HL-60/S4 (cell line): ENCODE measurements around the gene IFI6.
"Not testable (repeated sequence)": the region's sequence is repeated elsewhere in the genome, so short reads cannot be mapped to it uniquely, and the experiment has no call there.

Experiments
- in situ Hi-C: fragments of 300-500 bp; cut with MboI; formaldehyde crosslinking; loops from 2 replicates; pipeline ENCODE4 v1.14.3; 2022; ENCODE audit warnings: low sequenced_read_pairs

The IFI6 gene

DNA sequence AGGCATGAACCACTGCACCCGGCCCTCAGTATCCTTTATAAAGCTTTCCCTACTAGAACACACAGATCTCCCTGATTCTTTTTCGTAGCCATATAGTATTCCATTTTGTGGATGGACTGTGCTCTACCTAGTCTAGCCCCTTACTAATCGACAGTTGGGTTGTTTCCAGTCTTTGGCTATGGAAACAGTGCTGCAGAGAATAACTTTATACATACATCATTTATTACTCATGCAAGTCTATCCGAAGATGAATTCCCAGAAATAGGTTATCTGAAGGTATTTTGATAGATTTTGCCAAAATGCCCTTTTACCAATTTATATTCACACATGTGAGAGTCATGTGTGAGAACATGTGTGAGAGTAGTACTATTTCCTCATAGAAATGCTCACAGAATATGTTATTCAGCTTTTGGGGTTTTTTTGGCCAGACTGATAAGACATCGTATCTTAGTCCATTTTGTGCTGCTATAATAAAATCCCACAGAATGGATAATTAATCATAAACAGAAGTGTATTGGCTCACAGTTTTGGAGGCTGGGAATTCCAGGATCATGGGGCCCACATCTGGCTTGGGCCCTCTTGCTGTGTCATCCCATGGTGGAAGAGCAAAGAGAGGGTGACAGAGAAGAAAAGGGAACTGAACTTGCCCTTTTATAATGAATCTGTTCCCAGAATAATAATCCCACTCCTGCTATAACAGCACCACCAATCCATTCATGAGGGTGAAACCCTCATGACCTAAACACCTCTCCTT lies 19.7 kb downstream of the IFI6 start:
- in situ Hi-C loops = no loop called here

DNA sequence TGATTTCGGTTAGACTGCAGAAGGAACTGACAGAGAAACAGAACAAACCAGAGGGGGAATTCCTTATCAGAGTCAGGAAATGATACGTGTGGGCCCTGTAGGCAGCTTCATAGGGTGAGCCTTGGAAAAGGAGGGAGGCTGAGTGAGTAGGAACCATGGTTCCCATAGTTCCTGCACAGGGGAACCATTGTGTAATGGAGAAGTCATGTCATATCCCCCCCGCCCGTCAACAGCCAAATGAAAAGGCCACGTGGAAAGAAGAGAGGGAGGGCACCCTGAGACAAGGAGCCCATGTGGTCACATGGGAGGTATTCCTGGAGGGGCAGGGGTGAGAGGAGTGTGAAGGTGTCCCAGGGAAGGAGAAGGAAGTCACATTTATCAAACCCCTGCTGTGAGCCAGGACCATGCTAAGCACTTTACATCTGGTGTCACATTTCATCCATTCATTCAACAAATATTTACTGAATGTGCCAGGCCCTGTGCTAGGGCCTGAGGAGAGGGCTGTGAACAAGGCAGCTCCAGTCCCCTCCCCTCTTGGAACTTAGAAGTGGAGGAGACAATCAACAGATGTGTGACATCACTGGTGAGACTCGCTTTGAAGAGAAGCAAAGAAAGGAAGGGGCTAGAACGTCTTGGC lies 21.3 kb downstream of the IFI6 start:
- in situ Hi-C loops = no loop called here

- in situ Hi-C loops = no loop called here
Measured at GRCh38 chr1:27650171-27650538, 21.8 kb downstream of the IFI6 start.

- in situ Hi-C loops = no loop called here
Measured at GRCh38 chr1:27649306-27649635, 22.7 kb downstream of the IFI6 start.

DNA sequence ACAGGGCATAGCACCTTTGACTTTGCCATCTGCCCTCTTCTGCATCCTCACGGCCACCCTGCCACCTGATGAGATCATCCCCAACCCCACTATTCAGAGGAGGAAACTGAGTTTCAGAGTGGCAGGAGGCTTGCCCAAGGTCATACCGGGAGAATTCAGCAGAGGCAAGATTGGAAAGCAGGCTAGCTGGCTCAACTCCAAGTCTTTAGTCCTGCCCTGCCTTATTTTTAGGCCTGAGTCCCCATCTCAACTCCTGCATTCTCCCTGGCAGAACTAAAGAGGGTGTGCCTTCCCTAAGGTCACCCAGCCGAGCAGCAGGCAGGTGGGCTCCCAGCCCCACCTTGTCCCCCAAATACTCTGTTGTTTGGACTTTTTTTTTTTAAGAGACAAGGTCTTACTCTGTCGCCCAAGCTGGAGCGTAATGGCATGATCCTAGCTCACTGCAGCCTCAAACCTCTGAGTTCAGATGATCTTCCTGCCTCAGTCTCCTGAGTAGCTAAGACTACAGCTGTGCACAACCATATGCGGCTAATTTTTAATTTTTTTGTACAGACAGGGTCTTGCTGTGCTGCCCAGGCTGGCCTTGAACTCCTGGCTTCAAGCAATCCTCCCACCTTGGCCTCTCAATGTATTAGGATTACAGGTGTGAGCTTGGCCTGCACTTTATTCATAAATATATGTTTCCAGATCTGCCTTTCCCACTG lies 23.2 kb downstream of the IFI6 start:
- in situ Hi-C loops = no loop called here

DNA sequence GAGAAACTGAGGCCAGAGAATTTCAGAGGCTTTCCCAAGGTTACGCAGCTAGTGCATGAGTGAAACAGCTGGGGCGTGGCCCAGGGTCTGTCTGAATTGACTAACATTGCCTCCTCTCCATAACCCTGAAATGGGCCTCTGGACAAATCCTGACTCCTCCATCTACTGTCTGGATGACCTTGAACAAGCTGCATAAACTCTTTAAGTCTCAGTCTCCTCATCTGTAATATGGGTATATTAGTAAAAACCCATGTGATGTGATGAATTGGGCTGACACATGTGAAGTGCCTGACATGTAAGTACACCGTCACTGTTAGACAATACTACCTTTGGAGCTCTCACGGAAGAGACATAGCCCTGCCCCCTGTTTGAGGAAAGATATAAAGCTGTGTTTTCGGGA lies 24.7 kb downstream of the IFI6 start:
- in situ Hi-C loops = no loop called here

DNA sequence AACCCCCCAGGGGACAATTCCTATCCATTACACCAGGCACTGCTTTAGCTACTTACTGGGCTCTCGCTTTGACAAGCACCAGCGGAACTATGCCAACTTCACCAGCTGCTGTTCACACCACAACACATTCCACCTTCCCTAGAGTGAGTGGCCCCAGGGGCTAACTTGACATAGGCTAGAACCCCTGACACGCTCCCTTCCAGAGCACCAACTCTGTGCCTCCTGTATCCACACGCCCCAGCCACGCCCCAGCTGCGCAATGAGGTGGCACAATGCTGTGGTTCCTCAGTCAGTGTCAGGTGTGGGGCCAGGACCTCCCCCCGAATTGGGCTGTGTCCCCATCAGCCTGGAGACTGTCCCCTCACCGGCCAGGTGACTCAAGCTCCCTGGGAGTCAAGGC lies 25.3 kb downstream of the IFI6 start:
- in situ Hi-C loops = no loop called here

GRCh38 chr1:27645071-27645415 lies 26.9 kb downstream of the IFI6 start:
- in situ Hi-C loops = no loop called here

DNA sequence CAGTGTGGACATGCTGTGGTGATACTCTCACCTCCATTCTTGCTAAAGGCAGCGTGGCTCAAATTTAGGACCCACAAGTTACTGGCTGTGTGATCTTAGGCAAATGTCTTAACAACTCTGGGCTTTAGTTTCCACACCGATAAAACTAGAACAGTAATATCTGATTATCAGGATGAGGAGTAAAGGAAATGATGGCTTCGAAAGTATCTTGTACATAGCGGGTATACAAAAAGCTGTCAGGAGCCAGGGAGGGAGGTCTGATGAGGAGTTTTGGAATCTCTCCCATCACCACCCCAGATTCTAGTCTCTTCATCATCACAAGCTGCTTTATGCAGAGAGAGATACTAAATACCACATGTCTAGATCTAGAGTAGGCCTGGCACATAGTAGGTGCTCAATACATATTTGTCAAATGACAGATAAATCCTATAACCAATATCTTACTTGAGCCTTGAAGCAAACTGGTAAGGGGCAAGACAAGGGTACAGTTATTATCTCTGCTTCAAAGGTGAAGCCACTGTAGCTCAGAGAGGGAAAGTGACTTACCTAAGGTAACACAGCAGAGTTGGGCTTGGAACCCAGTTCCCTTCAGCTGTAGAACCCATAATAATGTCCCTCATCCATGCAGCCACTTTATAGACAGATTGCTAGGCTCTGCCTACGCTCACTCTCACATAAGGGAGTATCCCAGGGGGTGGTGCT lies 27.5 kb downstream of the IFI6 start:
- in situ Hi-C loops = no loop called here

GRCh38 chr1:27643600-27644368 lies 28.2 kb downstream of the IFI6 start:
- in situ Hi-C loops = no loop called here

GRCh38 chr1:27640514-27640913 lies 31.5 kb downstream of the IFI6 start:
- in situ Hi-C loops = not testable (repeated sequence)

DNA sequence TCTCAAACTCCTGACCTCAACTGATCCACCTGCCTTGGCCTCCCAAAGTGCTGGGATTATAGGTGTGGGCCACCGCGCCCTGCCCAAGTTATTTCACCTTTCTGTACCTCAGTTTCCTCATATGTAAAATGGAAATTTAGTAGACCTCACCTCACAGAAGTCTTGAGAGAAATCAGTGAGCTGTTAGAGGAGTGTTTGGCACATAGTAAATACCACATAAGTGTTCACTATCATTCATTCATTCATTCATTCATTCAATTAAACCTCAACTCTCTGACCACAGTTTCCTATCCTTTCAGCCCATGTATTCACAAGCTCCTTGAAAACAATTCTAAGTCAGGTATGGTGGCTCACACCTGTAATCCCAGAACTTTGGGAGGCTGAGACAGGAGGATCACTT lies 33.2 kb downstream of the IFI6 start:
- in situ Hi-C loops = no loop called here

DNA sequence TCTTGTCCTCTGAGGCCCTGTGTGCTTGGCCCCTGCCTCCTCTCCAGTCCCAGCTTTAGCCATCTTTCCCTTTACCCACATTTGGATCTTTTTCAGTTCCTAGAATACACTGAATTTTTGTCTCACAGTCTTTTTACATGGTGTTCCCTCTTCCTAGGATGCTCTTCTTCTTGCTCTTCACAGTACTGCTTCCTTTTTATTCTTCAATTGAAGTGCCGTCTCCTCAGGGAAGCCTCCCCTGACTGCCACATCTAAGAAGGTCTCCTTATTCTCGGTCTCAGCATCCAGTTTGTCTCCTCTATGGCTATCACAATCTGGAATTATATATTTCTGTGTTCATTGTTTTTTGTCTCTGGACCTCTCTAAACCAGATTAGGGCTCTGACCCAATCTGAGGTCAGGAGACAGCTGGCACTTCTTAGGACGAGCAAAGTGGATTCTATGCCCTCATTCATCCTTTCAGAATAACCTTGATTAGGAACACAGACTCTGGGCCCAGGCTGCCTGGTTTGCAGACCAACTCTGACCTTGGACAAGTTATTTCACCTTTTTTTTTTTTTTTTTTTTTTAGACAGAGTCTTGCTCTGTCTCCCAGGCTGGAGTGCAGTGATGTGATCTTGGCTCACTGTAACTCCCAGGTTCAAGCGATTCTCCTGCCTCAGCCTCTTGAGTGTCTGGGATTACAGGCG lies 33.8 kb downstream of the IFI6 start:
- in situ Hi-C loops = no loop called here

- in situ Hi-C loops = no loop called here
Measured at GRCh38 chr1:27635396-27636142, 36.4 kb downstream of the IFI6 start.

GRCh38 chr1:27634985-27635367 lies 37.0 kb downstream of the IFI6 start, which contains the start of gene FGR:
FGR (minus strand) TSS chr1:27635185; CDS start chr1:27623916, 11,269 bp downstream.
- in situ Hi-C loops = no loop called here

GRCh38 chr1:27634177-27634984 lies 37.6 kb downstream of the IFI6 start:
- in situ Hi-C loops = no loop called here

- in situ Hi-C loops = no loop called here
Measured at GRCh38 chr1:27633640-27634176, 38.3 kb downstream of the IFI6 start.

DNA sequence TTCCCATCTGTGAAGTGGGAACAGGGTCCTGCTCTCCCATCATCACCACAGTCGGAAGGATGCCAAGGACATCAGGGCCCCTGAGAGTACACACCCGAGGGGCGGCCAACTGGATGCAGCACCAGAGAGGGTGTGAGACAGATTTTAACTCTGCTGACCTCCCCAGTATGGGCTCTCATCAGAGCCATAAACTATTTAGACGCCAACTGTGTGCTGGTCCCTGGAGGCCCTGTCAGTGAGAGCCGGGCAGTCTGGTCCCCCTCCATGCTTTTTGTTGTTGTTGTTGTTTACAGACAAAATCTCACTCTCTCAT lies 38.7 kb downstream of the IFI6 start:
- in situ Hi-C loops = no loop called here
